Dermis lymphatic vessel endothelial cell (primary cell): ENCODE data around the gene PAQR6. TPM values are rescaled to one million over a fixed set of nuclear protein-coding genes. Genes with fewer than 3 reads are reported as not detected.

Experiments used
- total RNA-seq: library from RNA; depleted of rRNA; stranded (reverse); fragments of >200 nt; gene quantifications from 2 replicates; pipeline ENCODE4 v1.2.1, GENCODE V29; 2014

The PAQR6 gene
- total RNA-seq, result 0.33 and 0.52 TPM in 2 replicates

DNA sequence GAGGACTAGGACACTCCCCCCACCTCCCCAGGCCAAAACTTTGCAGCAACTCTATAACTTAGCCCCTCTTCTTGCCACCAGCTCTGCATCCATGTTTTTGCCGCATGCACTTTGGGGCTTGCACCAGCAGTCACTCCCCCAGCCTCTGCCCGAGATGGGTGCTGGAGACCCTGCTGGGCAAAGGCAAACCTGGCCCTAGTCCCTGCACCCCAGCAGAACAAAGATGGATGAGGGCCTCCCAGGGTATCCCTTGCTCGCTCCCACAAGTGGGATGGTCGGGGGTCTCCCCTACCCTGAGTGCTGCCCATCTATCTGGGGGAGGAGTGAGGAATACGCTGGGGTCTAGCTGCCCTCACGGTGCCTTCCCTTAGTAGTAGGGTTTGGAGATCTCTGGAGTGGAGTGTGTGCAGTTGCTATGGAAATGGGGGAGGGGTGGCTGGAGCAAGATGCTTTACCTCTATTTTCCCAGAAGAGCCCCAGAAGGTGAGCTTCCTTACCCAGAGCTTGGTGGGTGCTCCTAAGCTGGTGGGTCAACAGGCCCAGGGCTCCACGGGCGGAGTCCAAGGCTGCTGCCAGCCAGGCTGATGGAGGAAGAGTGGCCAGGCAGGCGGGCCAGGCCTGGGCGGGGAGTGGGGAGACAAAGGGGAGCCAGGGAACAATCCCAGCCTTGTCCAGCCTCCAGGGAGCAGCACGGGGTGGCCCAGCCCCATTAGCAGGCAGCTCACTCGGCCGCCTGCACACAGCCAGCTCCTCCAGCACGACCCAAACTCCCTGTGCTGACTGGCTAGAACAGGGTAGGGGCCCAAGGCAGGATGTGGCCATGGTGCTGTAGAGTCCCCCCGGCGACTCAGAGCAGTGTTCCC is at the start of gene PAQR6:
Gene PAQR6, minus strand, starts transcription at position 597 of the 863 bp plus-strand sequence. CDS start 1,325 bp downstream, outside the sequence.

GRCh38 chr1:156295391-156295947 is 47.6 kb upstream of the PAQR6 start, which contains the start of gene GLMP:
GLMP (minus strand) TSS chr1:156295679; CDS start chr1:156295645, 34 bp downstream.

GRCh38 chr1:156284112-156284511 is 36.3 kb upstream of the PAQR6 start, which contains the start of gene TMEM79:
TMEM79 (plus strand) TSS chr1:156284325; CDS start chr1:156285227, 902 bp downstream.

DNA sequence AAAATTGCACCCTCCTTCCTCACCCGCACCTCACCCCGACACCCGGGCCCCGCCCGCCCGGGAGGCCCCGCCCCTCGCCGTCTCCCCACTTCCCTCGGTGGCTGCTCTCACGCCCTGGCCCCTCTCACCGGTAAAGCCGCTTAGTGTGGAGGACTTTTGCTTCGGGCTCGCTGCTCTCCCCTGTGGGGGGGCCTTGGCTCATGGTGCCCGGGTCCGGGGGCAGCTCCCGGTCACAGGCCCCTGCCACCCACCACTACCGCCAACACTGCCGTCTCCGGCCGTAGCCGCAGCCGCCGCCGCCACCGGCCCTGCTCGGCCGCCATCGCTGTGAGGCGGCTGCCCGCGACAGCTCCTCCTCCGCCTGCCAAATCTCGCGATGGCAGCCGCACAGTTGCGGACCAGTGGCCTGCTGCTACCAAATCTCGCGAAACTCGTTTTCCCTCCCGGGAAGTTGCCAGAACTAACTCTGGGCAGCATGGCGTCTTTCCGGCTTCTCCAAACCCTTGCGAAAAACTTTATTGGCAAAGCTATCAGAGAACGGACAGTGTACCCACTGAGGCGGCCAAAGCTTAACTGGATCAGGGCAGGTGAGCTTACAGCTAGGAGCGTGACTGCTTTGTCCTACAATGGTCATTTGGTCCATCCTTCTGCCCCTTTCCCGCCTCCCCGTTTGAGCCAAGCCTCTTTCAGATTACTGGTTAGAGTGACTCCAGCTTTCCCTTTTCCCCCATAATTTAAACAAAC is 34.8 kb upstream of the PAQR6 start, which contains the start of gene SMG5:
Gene SMG5, minus strand, starts transcription at position 347 of the 744 bp plus-strand sequence. Its CDS starts 145 bp downstream, at position 202.

GRCh38 chr1:156241926-156242325 is 5.9 kb downstream of the PAQR6 start, which contains the start of gene BGLAP:
BGLAP (plus strand) TSS chr1:156242184; CDS start chr1:156242232, 48 bp downstream.

GRCh38 chr1:156212833-156213643 is 34.8 kb downstream of the PAQR6 start, which contains the start of gene PMF1:
PMF1 (plus strand) TSS chr1:156213007; CDS start chr1:156213016, 9 bp downstream.

DNA sequence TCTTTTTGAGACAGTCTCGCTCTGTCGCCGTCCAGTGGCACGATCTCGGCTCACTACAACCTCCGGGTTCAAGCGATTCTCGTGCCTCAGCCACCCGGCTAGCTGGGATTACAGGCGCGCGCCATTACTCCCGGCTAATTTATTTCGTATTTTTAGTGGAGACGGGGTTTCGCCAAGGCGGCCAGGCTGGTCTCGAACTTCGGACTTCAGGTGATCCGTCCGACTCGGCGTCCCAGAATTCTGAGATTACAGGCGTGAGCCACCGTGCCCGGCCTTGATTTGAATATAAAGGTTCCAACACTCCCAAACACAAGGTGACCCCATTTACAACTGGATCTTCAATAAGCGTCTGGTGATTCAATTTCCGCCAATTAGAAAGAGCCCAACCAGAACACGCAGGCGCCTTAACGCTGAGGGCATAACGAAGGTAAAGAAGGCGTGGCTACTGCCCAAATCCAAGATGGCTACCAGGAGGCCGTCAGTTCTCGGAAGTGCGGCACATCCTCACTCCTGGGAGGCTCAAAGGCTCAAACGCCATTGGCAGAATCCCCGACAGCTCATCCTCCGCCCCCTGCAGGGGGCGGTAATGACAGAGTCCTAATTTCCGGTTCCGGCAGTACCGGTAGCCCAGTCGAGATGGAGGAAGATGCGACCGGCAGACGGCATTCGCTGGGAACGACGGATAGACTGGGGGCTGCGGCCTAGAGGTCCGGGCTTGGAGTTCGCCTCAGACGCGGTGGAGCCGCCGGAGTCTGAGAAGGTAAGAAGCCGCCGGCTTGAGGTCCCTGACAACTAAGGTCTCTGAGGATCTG is 54.2 kb downstream of the PAQR6 start, which contains the start of gene SLC25A44:
Gene SLC25A44, plus strand, starts transcription at position 617 of the 812 bp plus-strand sequence. CDS start 5,744 bp downstream, outside the sequence.

Other genes with a start within 250 kb of the PAQR6 start
- gene SSR2, start 227.1 kb downstream of the PAQR6 start, total RNA-seq, result 351 and 443 TPM in 2 replicates
- gene UBQLN4, start 194.3 kb downstream of the PAQR6 start, total RNA-seq, result 10.5 and 13.6 TPM in 2 replicates
- gene LAMTOR2, start 193.3 kb downstream of the PAQR6 start, total RNA-seq, result 79.8 and 102 TPM in 2 replicates
- not detected in 2 replicates for gene RAB25, start 186.9 kb downstream of the PAQR6 start, total RNA-seq
- 2.9 and 4.8 TPM in 2 replicates for gene MEX3A, start 165.6 kb downstream of the PAQR6 start, total RNA-seq
- 254 and 363 TPM in 2 replicates for gene LMNA, start 133.3 kb downstream of the PAQR6 start, total RNA-seq
- 0.52 and 0.65 TPM in 2 replicates for gene SEMA4A, start 94.5 kb downstream of the PAQR6 start, total RNA-seq
- gene SLC25A44, start 54.0 kb downstream of the PAQR6 start, total RNA-seq, result 10.1 and 10.3 TPM in 2 replicates
- 58.4 and 60.4 TPM in 2 replicates for gene PMF1, start 35.0 kb downstream of the PAQR6 start, total RNA-seq
- 0.33 and 0.43 TPM in 2 replicates for gene BGLAP, start 5.9 kb downstream of the PAQR6 start, total RNA-seq
- gene SMG5, start 34.8 kb upstream of the PAQR6 start, total RNA-seq, result 38.4 and 42.6 TPM in 2 replicates
- gene TMEM79, start 36.3 kb upstream of the PAQR6 start, total RNA-seq, result 0.54 and 0.95 TPM in 2 replicates
- gene GLMP, start 47.6 kb upstream of the PAQR6 start, total RNA-seq, result 48.9 and 54.0 TPM in 2 replicates
- gene VHLL, start 51.3 kb upstream of the PAQR6 start, total RNA-seq, result 0.11 TPM in 1 of 2 replicates, not detected in the other
- 378 and 523 TPM in 2 replicates for gene CCT3, start 90.2 kb upstream of the PAQR6 start, total RNA-seq
- gene TSACC, start 90.5 kb upstream of the PAQR6 start, total RNA-seq, result 0.09 and 0.11 TPM in 2 replicates
- not detected in 2 replicates for gene RHBG, start 121.2 kb upstream of the PAQR6 start, total RNA-seq